ENCODE measurements around the gene IMMT. TPM values are rescaled to one million over a fixed set of nuclear protein-coding genes. Genes with fewer than 3 reads are reported as not detected.

Gene IMMT
- total and polyA plus RNA-seq, 2 of the 8 experiments (the other 6 are each of a cell fraction or from before 2014, with no cell fraction given): 37.7 to 103 TPM

DNA sequence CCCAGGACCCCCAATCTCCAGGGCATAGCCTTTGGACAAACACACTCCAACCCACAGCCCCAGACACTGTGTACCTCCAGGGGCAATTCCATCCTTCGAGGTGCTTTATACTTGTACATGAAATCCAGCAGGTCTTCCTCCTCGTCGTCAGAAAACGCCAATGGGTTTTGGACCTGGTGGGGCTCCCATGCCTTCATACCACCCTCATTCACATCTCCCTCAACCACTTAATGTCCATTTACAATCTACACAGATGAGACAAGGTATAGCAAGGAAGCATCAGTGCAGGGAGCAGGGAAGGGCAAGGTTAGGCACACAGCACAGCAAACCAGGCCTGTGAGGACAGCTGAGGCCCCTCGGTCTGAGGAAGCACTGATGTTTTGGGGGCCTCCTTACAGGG lies 24.6 kb upstream of the IMMT start:
- no peak overlapping the region for H2AK5ac ChIP-seq (ENCODE audit: low read depth, low read length)
- H4K91ac ChIP-seq (replicated peaks; ENCODE audit: insufficient read length, low read length): no peak overlapping the region
- no peak overlapping the region for H2BK5ac ChIP-seq (ENCODE audit: low read depth, low read length)
- no peak overlapping the region for H3K56ac ChIP-seq (replicated peaks; ENCODE audit: insufficient read length, low read depth, low read length)
- no peak overlapping the region for H2BK20ac ChIP-seq (ENCODE audit: low read length)
- H4K5ac ChIP-seq (ENCODE audit: insufficient read length, low read depth, low read length): no peak overlapping the region
- POLR2A ChIA-PET (ENCODE audit: partially characterized antibody): interaction anchor here (0.6 to 1.4 kb wide), 3 partner anchors 11 to 33 kb away, joined by 3 to 5 read pairs (median 4); partner anchors contain the start of gene MRPL35
- H3K4ac ChIP-seq (replicated peaks; ENCODE audit: insufficient read length, low read depth, low read length): no peak overlapping the region
- H3K79me2 ChIP-seq (ENCODE audit: control insufficient read depth in 1 of 2, insufficient read depth in 2 of 2, low read length in 2 of 2): no peaks in the 10 kb centered on the region
- 83% methylated on average over 5 of the region's 5 CpGs; no CpG with 5 or more reads in 1 of the 2 experiments for WGBS, 2 experiments (ENCODE audit: extremely low coverage in 1 of 2, insufficient coverage in 1 of 2, insufficient read length in 1 of 2, insufficient replicate concordance in 2 of 2, low coverage in 1 of 2, low lambda C conversion rate in 2 of 2, missing lambda C conversion rate in 1 of 2)
- TF ChIP-seq BRCA1 (IDR thresholded peaks at IDR 0.05; ENCODE audit: low read depth, low read length) (no peak), SP2 (IDR thresholded peaks at IDR 0.05; ENCODE audit: low read length) (no peak), RFX5 (IDR thresholded peaks at IDR 0.05; ENCODE audit: borderline replicate concordance, low read depth, low read length) (no peak), KDM1A (IDR thresholded peaks at IDR 0.05; ENCODE audit: borderline replicate concordance, low read length) (no peak), BCL11A (IDR thresholded peaks at IDR 0.05; ENCODE audit: low read depth in 2 of 2, low read length in 2 of 2) (no peak), HDAC2 (IDR thresholded peaks at IDR 0.05; ENCODE audit: borderline replicate concordance in 1 of 2, low read depth in 2 of 2, low read length in 2 of 2) (no peak), SAP30 (IDR thresholded peaks at IDR 0.05; ENCODE audit: insufficient read depth, insufficient replicate concordance, low read length) (no peak), SIRT6 (IDR thresholded peaks at IDR 0.05; ENCODE audit: low read length) (no peak), NRF1 (IDR thresholded peaks at IDR 0.05; ENCODE audit: low read depth, low read length) (no peak), SRF (IDR thresholded peaks at IDR 0.05; ENCODE audit: low read depth, low read length) (no peak), EZH2 (IDR thresholded peaks at IDR 0.05; ENCODE audit: low read depth, low read length, severe bottlenecking) (no peak)
- TF ChIP-seq, protein P1, sequence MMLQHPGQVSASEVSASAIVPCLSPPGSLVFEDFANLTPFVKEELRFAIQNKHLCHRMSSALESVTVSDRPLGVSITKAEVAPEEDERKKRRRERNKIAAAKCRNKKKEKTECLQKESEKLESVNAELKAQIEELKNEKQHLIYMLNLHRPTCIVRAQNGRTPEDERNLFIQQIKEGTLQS (IDR thresholded peaks at IDR 0.05; ENCODE audit: insufficient read depth, low read depth, low read length): no peak
- no peak overlapping the region for H4K8ac ChIP-seq (ENCODE audit: extremely low read depth, insufficient read depth, low read length)
- no peak overlapping the region; the same call in 1 of the 2 replicates for H2BK12ac ChIP-seq (ENCODE audit: low read depth, low read length)
- FAIRE-seq (no peak), DNase-seq (ENCODE audit: low read depth in 1 of 2, low spot score in 2 of 2) (no peak)
- no peaks in the 10 kb centered on the region for H3K27me3 ChIP-seq (replicated peaks in 1 of 4; ENCODE audit: control insufficient read depth in 3 of 4, extremely low read depth in 1 of 4, insufficient read depth in 3 of 4, low read length in 3 of 4)
- H3K23ac ChIP-seq (ENCODE audit: insufficient read length): no peak overlapping the region
- H3K4me1 ChIP-seq (replicated peaks in 1 of 4; ENCODE audit: control insufficient read depth in 3 of 4, insufficient read depth in 4 of 4, low read length in 3 of 4): peaks cover 2 to 12% (median 5%) of the 10 kb centered on the region in 4 experiments; a peak in 4 of 7 replicates
- H3K9ac ChIP-seq (replicated peaks in 1 of 4; ENCODE audit: extremely low read depth in 1 of 4, low read depth in 3 of 4, low read length in 3 of 4): no peak overlapping the region
- no peak overlapping the region for H3K18ac ChIP-seq (ENCODE audit: extremely low read depth, low read length)
- H3K27ac ChIP-seq (ENCODE audit: low read depth, low read length): no peak overlapping the region
- no peaks in the 10 kb centered on the region for H3K79me1 ChIP-seq (ENCODE audit: low read depth, low read length)
- H2BK15ac ChIP-seq (ENCODE audit: low read length): no peak overlapping the region
- no peaks in the 10 kb centered on the region for H3K36me3 ChIP-seq (ENCODE audit: control insufficient read depth in 2 of 4, insufficient read depth in 4 of 4, low read length in 3 of 4)
- no peak overlapping the region for H3K14ac ChIP-seq (ENCODE audit: insufficient read length)
- CTCF ChIA-PET (ENCODE audit: partially characterized antibody): interaction anchor here (1.3 to 6.8 kb wide), 12 partner anchors 10 to 153 kb away, joined by 4 to 62 read pairs (median 10); no protein-coding TSS in a partner anchor
- no peaks in the 10 kb centered on the region for H4K20me1 ChIP-seq (replicated peaks in 1 of 2; ENCODE audit: control insufficient read depth in 1 of 2, insufficient read depth in 2 of 2, low read length in 2 of 2)
- no peak overlapping the region for H3K4me2 ChIP-seq (ENCODE audit: insufficient read depth in 1 of 2, low read depth in 2 of 2, low read length in 2 of 2)
- no peak overlapping the region for H2BK120ac ChIP-seq (replicated peaks; ENCODE audit: low read depth, low read length)
- no peak overlapping the region for H2AFZ ChIP-seq (ENCODE audit: low read length)
- H3K4me3 ChIP-seq (ENCODE audit: extremely low read depth in 1 of 4, insufficient read depth in 2 of 4, low read depth in 3 of 4, low read length in 4 of 4): no peak overlapping the region
- no peaks in the 10 kb centered on the region for H3K9me3 ChIP-seq (ENCODE audit: insufficient read depth in 2 of 2, low read depth in 1 of 2, low read length in 1 of 2)
- H3K23me2 ChIP-seq (ENCODE audit: low read depth, low read length): no peaks in the 10 kb centered on the region

All from H1 (cell line).